HEK293T (cell line): ENCODE data around the gene OR2F1.

ENCODE experiments used
- BHLHE40 ChIP-seq: fragments of 450-650 bp; IDR thresholded peaks from 2 replicates; pipeline ENCODE4 v1.6.1; 2016; ENCODE audit warnings: mild to moderate bottlenecking, moderate library complexity, borderline replicate concordance
- L3MBTL2 ChIP-seq: fragments of 450-650 bp; conservative IDR thresholded peaks from 2 replicates; pipeline ENCODE4 v1.6.1; 2016; ENCODE audit warnings: mild to moderate bottlenecking
- SUZ12 ChIP-seq: fragments of 450-650 bp; IDR thresholded peaks from 2 replicates; pipeline ENCODE4 v1.6.1; 2016; ENCODE audit warnings: mild to moderate bottlenecking
- TF ChIP-seq, protein P1 (sequence below): fragments of 450-650 bp; IDR thresholded peaks from 2 replicates; pipeline ENCODE4 v1.6.1; 2016

GRCh38 chr7:143979998-143980397, 25.4 kb downstream of the OR2F1 start:
- no peak for TF ChIP-seq L3MBTL2
- no peak for TF ChIP-seq SUZ12
- TF ChIP-seq, protein P1, sequence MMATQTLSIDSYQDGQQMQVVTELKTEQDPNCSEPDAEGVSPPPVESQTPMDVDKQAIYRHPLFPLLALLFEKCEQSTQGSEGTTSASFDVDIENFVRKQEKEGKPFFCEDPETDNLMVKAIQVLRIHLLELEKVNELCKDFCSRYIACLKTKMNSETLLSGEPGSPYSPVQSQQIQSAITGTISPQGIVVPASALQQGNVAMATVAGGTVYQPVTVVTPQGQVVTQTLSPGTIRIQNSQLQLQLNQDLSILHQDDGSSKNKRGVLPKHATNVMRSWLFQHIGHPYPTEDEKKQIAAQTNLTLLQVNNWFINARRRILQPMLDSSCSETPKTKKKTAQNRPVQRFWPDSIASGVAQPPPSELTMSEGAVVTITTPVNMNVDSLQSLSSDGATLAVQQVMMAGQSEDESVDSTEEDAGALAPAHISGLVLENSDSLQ = no peak
- TF ChIP-seq BHLHE40 = no peak
